ENCODE measurements around the gene TRIM2.

The TRIM2 gene

GRCh38 chr4:153296040-153296823 is 92.0 kb downstream of the TRIM2 start:
- TF ChIP-seq, protein P1, sequence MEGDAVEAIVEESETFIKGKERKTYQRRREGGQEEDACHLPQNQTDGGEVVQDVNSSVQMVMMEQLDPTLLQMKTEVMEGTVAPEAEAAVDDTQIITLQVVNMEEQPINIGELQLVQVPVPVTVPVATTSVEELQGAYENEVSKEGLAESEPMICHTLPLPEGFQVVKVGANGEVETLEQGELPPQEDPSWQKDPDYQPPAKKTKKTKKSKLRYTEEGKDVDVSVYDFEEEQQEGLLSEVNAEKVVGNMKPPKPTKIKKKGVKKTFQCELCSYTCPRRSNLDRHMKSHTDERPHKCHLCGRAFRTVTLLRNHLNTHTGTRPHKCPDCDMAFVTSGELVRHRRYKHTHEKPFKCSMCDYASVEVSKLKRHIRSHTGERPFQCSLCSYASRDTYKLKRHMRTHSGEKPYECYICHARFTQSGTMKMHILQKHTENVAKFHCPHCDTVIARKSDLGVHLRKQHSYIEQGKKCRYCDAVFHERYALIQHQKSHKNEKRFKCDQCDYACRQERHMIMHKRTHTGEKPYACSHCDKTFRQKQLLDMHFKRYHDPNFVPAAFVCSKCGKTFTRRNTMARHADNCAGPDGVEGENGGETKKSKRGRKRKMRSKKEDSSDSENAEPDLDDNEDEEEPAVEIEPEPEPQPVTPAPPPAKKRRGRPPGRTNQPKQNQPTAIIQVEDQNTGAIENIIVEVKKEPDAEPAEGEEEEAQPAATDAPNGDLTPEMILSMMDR (IDR thresholded peaks at IDR 0.05; ENCODE audit: low read depth, low read length): no peak
- no peak overlapping the region for H3K4me3 ChIP-seq (ENCODE audit: low read depth, low read length)

GRCh38 chr4:153297116-153297515 is 92.9 kb downstream of the TRIM2 start:
- H3K4me3 ChIP-seq (ENCODE audit: low read depth, low read length): no peak overlapping the region
- TF ChIP-seq, protein P1 (IDR thresholded peaks at IDR 0.05; ENCODE audit: low read depth, low read length): no peak

DNA sequence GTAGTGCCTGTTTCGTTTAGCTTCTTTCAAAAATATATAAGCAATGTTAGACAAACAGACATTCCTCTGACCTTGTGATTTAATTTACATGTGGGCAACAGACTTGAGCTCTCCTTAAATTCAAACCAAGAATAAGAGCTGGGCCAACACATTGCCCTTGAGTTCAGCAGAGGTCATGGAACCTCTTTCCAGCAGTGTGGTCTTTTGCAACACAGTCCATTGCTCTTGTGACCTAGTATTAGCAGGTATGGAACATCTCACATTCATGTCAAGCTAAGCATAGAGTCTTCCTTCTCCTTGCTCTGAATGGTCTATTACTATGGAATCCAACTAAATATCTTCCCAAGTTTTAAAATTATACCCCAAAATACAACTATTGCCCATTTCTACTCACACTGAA is 106.5 kb downstream of the TRIM2 start:
- no peak overlapping the region for H3K4me3 ChIP-seq (ENCODE audit: low read depth, low read length)
- TF ChIP-seq, protein P1 (IDR thresholded peaks at IDR 0.05; ENCODE audit: low read depth, low read length): no peak

DNA sequence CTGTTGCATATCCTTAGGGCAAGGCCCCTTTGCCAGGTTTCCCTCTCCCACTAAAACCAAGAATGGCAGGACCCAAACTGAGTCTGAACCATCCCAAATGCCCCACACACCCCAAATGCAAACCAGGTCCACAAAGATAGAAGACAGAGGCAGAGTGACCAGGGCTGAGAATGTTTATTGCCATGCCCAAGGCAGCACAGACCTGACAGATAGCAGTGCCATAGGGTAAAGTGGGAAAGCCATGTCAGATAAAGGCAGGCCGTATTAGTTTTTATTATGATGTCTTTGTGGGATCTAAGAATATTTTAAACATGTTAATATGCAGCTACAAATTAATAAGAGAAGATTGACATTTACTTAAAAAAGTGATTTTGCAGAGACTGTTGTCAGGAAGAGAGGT is 110.7 kb downstream of the TRIM2 start:
- no peak overlapping the region for H3K4me3 ChIP-seq (ENCODE audit: low read depth, low read length)
- TF ChIP-seq, protein P1 (IDR thresholded peaks at IDR 0.05; ENCODE audit: low read depth, low read length): no peak

DNA sequence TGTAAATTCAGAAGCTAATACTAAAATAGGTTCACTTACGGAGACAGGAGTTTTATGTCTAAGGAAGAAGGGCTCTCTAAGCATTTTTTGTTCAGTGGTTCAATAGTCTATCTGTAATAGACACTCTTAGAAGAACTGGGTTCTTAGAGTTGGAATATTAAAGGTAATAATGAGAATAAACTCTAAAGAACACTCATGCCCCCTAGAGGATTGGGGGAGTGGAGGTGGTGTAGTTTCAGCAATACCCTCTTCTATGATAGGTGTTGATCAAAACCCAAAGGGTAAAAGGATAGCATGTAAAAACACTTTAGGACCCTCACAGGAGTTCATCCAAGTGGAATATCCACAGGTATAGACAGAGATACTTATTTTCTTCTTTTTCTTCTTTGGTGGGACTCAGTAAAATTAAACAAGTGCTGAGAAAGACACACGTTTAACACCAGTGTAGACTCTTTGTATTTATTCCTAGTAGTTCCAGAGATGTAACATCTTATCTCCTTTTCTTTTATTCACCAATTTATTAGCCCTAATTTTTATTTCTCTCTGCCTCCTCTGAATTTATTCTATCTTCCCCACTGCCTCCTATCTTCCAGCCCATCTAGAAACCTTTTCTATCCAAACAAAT is 114.6 kb downstream of the TRIM2 start:
- TF ChIP-seq, protein P1 (IDR thresholded peaks at IDR 0.05; ENCODE audit: low read depth, low read length): peak; percentile 62

GRCh38 chr4:153322791-153323190 is 118.5 kb downstream of the TRIM2 start:
- no peak overlapping the region for H3K4me3 ChIP-seq (ENCODE audit: low read depth, low read length)
- TF ChIP-seq, protein P1 (IDR thresholded peaks at IDR 0.05; ENCODE audit: low read depth, low read length): no peak

More for the DNA sequence above, 114.6 kb downstream of the TRIM2 start:
- H3K4me3 ChIP-seq (ENCODE audit: low read depth, low read length): no peak overlapping the region

GRCh38 chr4:153324046-153324445 is 119.8 kb downstream of the TRIM2 start:
- TF ChIP-seq, protein P1 (IDR thresholded peaks at IDR 0.05; ENCODE audit: low read depth, low read length): no peak
- H3K4me3 ChIP-seq (ENCODE audit: low read depth, low read length): no peak overlapping the region

Measured in WI38 (cell line).